ENCODE measurements around the gene TPRKB. TPM values are rescaled to one million over a fixed set of nuclear protein-coding genes. Genes with fewer than 3 reads are reported as not detected.
A peak's percentile ranks its signal among the peaks of the same experiment; 100 is the strongest.

The TPRKB gene
- total and polyA plus RNA-seq, 9 of the 15 experiments (the other 6 are each of a cell fraction or from before 2014, with no cell fraction given) = 55.6 to 250 (median 112) TPM

DNA sequence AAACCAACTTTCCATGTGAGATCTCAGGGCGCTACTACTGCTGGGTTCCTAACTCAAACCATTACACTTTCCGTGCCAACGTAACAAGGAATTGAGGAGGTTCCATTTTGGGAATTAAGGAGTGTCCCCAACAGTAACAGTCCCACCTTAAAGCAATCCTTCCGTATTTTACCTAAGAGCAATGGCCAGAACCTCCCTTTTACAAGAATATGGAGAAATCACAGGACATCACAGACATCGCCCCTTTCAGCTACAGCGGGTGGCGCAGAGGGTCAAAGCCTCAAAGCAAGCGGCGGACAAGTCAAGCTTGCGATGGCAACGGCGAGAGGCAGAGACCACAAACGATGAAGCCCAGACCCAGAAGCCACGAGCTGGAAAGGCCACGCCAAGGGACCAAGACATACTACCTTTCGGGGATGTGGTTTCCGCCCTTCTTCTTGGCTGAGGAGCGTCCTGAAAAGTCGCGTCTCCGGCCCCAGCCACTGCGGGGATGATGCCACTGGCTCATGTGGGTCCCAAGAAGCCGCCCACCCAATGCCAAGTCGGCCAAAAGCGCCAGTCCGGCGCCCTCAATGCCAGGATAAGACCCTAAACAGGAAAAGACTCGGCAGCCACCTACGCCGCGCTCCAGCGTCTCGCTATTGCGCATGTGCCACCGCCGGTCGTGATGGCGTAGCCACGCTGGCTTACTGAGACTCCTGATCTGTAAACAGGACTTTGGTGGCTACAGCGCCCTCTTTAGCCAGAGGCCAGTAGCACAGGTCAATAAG lies 42.5 kb upstream of the TPRKB start, which contains the start of gene DUSP11 (continued):
- TF ChIP-seq, protein P1, sequence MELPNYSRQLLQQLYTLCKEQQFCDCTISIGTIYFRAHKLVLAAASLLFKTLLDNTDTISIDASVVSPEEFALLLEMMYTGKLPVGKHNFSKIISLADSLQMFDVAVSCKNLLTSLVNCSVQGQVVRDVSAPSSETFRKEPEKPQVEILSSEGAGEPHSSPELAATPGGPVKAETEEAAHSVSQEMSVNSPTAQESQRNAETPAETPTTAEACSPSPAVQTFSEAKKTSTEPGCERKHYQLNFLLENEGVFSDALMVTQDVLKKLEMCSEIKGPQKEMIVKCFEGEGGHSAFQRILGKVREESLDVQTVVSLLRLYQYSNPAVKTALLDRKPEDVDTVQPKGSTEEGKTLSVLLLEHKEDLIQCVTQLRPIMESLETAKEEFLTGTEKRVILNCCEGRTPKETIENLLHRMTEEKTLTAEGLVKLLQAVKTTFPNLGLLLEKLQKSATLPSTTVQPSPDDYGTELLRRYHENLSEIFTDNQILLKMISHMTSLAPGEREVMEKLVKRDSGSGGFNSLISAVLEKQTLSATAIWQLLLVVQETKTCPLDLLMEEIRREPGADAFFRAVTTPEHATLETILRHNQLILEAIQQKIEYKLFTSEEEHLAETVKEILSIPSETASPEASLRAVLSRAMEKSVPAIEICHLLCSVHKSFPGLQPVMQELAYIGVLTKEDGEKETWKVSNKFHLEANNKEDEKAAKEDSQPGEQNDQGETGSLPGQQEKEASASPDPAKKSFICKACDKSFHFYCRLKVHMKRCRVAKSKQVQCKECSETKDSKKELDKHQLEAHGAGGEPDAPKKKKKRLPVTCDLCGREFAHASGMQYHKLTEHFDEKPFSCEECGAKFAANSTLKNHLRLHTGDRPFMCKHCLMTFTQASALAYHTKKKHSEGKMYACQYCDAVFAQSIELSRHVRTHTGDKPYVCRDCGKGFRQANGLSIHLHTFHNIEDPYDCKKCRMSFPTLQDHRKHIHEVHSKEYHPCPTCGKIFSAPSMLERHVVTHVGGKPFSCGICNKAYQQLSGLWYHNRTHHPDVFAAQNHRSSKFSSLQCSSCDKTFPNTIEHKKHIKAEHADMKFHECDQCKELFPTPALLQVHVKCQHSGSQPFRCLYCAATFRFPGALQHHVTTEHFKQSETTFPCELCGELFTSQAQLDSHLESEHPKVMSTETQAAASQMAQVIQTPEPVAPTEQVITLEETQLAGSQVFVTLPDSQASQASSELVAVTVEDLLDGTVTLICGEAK (IDR thresholded peaks at IDR 0.05) = no peak
- TF ChIP-seq, protein P1 (CRISPR knock-in tag; IDR thresholded peaks at IDR 0.05) = no peak
- TF ChIP-seq SMC3 (conservative IDR thresholded peaks at IDR 0.05; ENCODE audit: insufficient read depth, low read depth, low read length) (peak; percentile 64), POLR2H (tag; IDR thresholded peaks at IDR 0.05; ENCODE audit: low read depth) (peak; percentile 50), SIN3B (IDR thresholded peaks at IDR 0.05; ENCODE audit: low read depth) (no peak), PHF21A (IDR thresholded peaks at IDR 0.05; ENCODE audit: borderline replicate concordance, low read depth) (no peak), SMARCA4 (IDR thresholded peaks at IDR 0.05) (peak; percentile 10; the same call in 1 of the 2 replicates), POLR2G (IDR thresholded peaks at IDR 0.05; ENCODE audit: low read depth, low read length) (peak; percentile 88), MECOM (CRISPR knock-in tag; IDR thresholded peaks at IDR 0.05) (no peak), FOXJ2 (tag; IDR thresholded peaks at IDR 0.05) (peak; percentile 86; the same call in 1 of the 2 replicates), ZNF778 (CRISPR knock-in tag; IDR thresholded peaks at IDR 0.05) (no peak), GABPB1 (CRISPR knock-in tag; IDR thresholded peaks at IDR 0.05) (no peak), MTA2 (IDR thresholded peaks at IDR 0.05; ENCODE audit: low read depth) (no peak), RUNX1 (IDR thresholded peaks at IDR 0.05; ENCODE audit: low read depth) (no peak), CREM (IDR thresholded peaks at IDR 0.05; ENCODE audit: low read depth) (peak; percentile 84)
- TF ChIP-seq, protein P2, sequence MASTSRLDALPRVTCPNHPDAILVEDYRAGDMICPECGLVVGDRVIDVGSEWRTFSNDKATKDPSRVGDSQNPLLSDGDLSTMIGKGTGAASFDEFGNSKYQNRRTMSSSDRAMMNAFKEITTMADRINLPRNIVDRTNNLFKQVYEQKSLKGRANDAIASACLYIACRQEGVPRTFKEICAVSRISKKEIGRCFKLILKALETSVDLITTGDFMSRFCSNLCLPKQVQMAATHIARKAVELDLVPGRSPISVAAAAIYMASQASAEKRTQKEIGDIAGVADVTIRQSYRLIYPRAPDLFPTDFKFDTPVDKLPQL (IDR thresholded peaks at IDR 0.05; ENCODE audit: extremely low read depth, insufficient read length) = no peak
- TF ChIP-seq, protein P3, sequence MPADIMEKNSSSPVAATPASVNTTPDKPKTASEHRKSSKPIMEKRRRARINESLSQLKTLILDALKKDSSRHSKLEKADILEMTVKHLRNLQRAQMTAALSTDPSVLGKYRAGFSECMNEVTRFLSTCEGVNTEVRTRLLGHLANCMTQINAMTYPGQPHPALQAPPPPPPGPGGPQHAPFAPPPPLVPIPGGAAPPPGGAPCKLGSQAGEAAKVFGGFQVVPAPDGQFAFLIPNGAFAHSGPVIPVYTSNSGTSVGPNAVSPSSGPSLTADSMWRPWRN (IDR thresholded peaks at IDR 0.05; ENCODE audit: low read depth) = no peak

All from K562 (cell line).